Right kidney (tissue), 1 donor: ENCODE data around the gene STON2.
A peak's percentile ranks its signal among the peaks of the same experiment; 100 is the strongest.
"Not testable (repeated sequence)": the region's sequence is repeated elsewhere in the genome, so short reads cannot be mapped to it uniquely, and the experiment has no call there.

Experiments
- DNase-seq: peaks from one replicate; pipeline ENCODE4 v3.0.0-alpha.2; 2016

STON2 gene

GRCh38 chr14:81264671-81265070 is 135.5 kb downstream of the STON2 start:
- DNase-seq: no peak

DNA sequence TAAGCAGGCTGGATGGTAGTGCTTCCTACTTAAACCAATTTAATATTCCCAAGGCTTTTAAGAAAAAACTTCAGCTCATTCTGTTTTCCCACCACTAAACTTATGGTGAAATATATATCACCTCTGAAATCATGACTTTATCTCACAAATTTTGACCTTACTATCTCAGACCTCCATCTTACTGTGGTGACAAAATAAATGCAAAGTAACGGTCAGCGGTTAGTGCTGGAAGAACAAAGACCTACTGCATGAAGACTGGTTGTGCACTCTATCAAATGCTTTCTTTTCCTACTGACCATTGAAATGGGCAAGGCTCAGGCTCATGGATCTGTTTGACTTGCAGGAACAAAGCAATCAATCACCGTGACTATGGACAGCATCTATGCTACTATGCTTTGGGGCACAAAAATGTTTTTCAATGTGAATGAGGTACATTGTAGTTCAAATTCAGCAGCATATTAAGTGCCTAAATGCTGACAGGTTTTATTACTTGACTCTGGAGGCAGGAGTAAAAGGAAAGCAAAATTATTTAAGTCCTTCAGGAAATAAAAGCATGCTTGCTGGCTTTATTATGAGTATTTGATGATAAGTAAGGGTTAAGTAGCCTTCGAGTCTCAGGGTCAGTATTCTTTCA is 136.2 kb downstream of the STON2 start:
- DNase-seq: no peak

GRCh38 chr14:81261176-81261575 is 138.9 kb downstream of the STON2 start:
- DNase-seq: no peak

- no peak for DNase-seq
Observed at GRCh38 chr14:81260732-81261131, 139.4 kb downstream of the STON2 start.

DNA sequence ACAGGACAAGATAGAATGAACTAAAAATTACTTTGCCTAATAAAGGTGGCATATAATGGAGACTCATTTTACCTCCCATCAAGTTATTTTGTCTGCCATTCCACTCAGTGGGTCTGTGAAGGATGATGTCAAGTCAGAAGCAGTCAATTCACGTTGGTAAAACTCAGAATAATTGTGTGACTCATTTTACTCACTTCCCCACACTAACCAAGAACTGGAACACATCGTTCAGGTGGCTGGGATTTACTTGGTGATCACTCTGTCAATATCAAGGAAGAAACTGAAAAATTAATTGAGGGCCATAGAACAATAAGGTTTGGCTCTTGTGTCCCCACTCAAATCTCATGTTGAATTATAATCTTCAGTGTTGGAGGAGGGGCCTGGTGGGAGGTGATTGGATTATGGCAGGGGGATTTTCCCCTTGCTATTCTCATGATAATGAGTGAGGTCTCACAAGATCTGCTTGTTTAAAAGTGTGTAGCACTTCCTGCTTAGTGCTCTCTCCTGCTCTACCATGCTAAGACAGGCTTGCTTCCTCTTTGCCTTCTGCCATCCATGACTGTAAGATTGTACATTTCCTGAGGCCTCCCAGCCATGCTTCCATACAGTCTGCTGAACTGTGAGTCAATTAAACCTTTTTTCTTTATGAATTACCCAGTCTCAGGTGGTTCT is 143.7 kb downstream of the STON2 start:
- no peak for DNase-seq

GRCh38 chr14:81252278-81252677 is 147.8 kb downstream of the STON2 start:
- DNase-seq: no peak

DNA sequence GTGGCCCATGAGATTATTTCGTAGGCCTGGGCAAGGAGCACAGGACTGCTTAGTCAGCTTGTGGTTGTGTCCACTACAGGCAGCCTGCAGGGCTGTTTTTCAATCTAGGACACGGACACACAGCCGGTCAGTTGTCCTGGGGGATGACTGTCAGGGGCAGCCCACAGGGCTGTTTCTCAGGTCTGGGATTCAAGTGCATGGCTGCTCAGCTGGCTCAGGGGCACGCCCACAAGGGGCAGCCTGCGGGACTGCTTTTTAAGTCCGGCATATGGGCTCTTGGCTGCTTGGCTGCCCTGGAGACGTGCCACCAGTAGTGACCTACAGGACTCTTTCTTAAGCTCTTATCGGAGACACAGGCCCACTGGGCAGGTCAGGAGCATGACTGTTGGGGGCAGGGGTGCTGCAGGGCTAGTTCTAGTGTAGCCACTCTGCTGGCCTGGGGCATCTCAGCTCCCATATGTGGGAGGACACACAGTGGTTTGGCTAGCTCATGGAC is 152.8 kb downstream of the STON2 start:
- DNase-seq: no peak

DNA sequence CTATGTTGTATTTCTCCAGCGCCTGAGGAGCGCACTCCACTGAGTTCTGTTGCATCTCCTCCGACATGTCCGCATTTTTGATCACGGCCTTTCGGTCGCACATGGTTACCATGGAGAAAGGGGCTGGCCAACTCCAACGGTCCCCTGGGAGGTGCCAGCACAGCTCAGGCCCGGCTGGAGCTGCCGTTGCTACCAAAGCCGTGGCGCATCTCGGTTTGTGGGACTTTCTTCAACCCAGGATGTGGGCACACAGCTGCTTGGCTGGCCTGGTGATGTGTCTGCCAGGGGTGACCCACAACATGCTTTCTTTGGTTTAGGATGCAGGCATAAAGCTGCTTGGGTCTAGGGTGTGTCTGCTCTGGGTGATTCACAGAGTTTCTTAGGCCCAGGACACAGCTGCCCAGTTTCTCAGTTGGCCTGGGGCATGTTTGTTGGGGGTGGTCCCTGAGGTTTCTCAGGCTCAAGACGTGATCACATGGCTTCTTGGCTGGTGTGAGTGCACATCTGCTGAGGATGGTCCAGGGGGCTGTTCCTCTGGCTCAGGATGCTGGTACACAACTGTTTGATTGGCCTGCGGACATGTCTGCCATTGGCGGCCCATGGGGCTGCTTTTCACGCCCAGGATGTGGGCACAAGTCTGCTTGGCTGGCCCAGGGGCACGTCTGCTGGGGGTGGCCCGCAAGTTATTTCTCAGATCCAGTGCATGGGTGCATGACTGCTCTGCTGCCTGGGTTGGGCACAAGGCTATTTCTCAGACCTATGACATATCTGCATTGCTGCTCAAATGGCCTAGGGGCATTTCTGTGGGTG is 153.5 kb downstream of the STON2 start:
- DNase-seq: no peak

DNA sequence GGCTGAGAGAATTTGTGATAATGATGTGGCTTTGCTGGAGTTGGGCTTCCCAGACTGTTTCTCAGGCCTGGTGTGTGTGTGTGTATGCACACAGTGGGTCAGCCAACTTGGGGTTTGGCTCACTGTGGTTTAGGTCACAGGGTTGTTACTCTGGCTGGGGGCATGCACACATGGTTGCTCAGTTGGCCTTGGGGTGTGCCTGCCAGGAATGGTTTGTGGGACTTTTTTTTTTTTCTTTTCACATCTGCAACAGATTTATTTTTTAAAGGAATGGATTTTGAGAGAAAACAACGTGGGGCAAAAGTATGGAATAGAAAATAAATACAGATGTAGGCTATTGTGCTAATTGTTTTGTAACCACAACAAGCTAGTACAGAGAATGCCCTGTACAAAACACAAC is 154.4 kb downstream of the STON2 start:
- no peak for DNase-seq

DNA sequence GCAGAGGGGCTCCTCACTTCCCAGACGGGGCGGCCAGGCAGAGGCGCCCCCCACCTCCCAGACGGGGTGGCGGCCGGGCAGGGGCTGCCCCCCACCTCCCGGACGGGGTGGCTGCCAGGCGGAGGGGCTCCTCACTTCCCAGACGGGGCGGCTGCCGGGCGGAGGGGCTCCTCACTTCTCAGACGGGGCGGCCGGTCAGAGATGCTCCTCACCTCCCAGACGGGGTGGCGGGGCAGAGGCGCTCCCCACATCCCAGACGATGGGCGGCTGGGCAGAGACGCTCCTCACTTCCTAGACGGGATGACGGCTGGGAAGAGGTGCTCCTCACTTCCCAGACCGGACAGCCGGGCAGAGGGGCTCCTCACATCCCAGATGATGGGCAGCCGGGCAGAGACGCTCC is 155.7 kb downstream of the STON2 start:
- not testable (repeated sequence) for DNase-seq

DNA sequence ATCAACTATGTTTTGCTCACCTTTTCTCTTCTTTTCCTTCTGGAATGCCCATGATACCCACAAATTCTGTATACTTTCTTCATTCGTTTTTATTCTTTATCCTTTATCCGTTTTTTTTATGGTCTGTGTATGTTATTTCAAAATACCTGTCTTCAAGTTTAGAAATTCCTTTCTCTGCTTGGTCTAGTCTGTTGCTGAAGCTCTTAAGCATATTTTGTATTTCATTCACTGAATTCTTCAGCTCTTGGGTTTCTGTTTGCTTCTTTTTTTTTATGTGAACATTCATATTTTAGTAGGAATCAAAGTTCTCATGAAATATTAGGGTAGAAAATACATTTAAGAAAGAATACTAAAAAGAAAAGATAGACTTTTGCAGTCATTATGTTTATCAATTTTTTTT is 156.6 kb downstream of the STON2 start:
- no peak for DNase-seq

DNA sequence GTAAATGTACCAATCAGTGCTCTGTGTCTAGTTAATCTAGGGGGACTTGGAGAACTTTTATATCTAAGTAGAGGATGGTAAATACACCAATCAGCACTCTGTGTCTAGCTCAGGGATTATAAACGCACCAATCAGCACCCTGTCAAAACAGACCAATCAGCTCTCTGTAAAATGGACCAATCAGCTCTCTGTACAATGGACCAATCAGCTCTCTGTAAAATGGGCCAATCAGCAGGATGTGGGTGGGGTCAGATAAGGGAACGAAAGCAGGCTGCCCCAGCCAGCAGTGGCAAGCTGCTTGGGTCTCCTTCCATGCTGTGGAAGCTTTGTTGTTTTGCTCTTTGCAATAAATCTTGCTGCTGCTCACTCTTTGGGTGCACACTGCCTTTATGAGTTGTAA is 163.3 kb downstream of the STON2 start:
- not testable (repeated sequence) for DNase-seq

DNA sequence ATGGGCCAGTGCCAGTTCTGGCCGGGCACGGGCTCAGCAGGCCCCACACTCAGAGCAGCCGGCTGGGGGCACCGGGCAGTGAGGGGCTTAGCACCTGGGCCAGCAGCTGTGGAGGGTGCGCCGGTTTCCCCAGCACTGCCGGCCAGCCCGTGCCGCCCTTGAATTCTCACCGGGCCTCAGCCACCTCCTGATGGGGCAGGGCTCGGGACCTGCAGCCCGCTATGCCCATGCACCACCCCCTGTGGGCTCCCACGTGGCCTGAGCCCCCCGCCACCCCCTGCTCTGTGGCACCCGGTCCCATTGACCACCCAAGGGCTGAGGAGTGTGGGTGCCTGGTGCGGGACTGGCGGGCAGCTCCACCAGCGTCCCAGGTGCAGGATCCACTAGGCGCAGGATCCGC is 164.0 kb downstream of the STON2 start:
- no peak for DNase-seq

DNA sequence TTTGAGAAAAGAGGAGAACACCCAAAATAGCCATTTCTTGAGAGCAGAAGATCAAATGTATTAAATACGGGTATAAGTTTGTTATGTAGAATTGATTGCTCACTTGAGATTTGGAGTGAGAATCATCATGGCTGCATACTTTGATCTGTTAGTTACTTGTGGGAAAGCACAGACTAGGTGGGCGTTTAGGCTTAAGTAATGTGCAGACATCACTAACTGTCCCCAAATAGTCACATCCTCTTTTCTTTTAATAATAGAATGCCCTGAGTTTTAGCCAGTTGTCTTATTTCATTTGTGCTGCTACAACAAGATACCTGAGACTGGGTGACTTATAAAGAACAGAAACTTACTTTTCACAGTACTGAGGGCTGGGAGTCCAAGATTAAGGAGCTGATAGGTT is 165.0 kb downstream of the STON2 start:
- no peak for DNase-seq

DNA sequence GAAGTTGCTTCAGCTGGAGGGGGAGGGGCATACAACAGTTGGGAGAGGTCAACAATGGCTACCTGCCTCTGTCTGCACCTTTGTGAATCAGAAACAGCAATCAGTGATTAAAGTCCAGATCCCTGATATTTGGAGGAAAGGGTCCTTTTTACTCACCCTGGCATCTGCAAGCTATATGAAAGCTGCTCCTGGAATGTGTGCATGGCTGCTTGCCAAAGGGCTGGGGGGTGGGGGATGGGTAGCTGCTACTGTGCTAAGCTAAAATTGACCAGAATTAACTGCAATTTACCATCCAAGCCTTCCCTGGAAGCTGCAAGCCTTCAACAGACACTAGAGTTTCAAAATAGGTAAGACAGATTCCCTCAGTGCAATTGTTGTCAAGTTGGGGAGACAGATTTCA is 165.8 kb downstream of the STON2 start:
- peak; percentile 27 for DNase-seq

GRCh38 chr14:81233615-81234014 is 166.5 kb downstream of the STON2 start:
- DNase-seq: no peak

- no peak for DNase-seq
Observed at GRCh38 chr14:81231540-81231939, 168.6 kb downstream of the STON2 start.

- DNase-seq: no peak
Observed at GRCh38 chr14:81224222-81224621, 175.9 kb downstream of the STON2 start.

DNA sequence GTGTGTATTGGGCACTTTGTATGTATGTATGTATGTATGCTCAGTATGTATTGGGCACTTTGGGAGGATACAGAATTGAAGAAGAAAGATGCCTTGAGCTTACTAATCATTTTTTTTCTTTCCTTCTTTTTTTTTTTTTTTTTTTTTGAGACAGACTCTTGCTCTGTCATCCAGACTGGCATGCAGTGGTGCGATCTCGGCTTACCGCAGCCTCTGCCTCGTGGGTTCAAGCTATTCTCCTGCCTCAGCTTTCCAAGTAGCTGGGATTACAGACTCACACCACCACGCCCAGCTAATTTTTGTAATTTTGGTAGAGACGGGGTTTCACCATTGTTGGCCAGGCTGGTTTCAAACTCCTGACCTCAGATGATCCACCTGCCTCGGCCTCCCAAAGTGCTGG is 176.3 kb downstream of the STON2 start:
- DNase-seq: not testable (repeated sequence)

DNA sequence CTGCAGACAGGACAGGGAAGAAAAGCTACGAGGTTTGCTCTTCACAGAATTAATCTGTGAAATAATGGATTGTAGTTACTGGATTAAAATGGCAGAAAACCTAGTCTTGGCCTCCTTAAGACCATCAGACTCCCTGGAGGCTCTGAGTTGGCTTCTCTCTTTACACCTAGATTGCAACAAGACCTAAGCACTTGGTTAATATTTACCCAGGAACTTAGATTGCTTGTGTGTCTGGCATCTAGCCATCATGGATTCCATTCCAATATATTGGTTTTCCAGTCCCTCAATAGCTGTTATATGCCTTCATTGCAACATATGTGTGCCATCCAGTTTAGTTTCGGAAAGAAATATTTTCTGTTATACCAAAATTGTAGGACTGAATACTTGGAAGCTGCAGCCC is 177.4 kb downstream of the STON2 start:
- DNase-seq: no peak

DNA sequence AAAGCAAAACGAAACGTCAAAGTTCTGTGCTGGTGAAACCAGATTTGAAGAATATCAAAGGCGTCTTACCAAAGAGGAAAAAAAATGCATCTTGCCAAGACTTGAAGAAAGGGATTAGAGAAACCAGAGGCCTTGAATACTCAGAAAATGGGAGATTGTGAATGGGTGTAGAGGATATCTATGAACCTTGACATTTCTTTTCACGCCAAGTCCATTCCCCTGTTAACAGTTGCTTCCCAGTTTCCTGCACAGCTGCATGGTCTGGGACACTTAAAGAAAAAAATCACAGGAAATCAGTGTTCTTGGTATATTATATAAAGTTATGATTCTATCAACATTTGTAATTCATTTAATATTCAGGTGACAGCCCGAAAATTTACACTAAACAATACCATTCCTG is 178.0 kb downstream of the STON2 start:
- no peak for DNase-seq

GRCh38 chr14:81221579-81222102 is 178.5 kb downstream of the STON2 start:
- DNase-seq: no peak
